GM21528 (cell line): Measurements from ENCODE around the gene SGPL1.
"Not testable (repeated sequence)": the region's sequence is repeated elsewhere in the genome, so short reads cannot be mapped to it uniquely, and the experiment has no call there.

Experiments used
- ATAC-seq: cut with Tn5 transposase; IDR thresholded peaks from one replicate; pipeline ENCODE4 v1.9.1; 2021; ENCODE audit warnings: mild to moderate bottlenecking, moderate library complexity; ENCODE audit not compliant: unreplicated experiment, low FRiP score

Gene SGPL1

DNA sequence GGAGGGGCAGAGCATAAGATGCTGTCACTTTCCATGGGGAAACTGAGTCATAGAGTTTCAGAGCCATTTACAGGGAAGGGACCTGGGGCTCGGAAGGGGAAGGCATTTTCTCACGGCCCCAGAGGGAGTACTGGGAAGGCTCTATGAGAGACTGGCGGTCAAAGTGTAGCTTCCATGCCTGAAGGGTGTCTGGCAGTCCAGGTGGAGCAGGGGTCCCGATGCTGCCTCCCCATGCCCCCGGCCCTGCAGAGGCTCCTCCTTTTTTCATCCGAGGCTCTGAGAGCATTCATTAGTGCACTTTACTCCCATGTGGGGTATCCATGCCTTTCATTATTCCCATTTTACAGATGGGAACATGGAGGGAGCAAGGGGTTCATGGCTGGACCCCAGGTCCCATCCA lies 100.5 kb downstream of the SGPL1 start:
- no peak for ATAC-seq

DNA sequence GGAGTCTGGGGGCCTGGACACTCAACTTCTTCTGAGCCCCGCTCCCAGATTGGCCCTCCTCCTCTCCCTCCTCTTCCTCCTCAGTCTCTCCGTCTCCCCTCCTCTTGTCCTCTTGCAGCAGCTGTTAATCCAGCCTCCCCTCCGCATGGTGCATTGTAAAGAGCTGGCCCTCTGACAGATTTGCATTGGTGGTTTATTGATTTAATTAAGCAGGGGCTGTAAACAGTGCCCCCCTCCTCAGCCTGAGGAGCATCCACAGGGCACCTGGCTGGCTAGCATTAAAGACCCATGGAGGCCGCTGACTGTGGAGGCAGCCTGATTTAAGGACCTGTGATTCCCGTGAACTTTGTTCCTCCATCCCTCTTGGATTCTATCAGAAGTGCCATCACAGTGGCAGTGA lies 101.5 kb downstream of the SGPL1 start:
- no peak for ATAC-seq

DNA sequence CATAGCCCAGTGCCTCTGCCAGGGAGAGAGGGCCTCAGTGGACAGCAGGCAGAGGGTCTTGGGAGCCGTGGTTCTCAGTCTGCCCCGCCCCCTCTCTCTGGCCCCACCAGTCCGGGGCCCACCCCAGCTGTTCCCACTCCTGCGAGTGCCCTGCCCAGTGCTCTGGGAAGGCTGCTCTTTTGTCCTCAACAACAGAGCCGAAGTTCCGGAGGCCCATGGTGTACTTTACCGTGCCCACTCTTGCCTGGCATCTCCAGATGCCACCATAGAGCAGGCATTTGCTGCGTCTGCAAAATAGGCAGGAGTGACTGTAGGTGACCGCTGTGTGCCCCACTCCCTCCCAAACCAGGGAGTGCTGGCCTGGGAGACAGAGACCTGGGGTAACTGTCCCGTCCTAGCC lies 101.9 kb downstream of the SGPL1 start:
- no peak for ATAC-seq

DNA sequence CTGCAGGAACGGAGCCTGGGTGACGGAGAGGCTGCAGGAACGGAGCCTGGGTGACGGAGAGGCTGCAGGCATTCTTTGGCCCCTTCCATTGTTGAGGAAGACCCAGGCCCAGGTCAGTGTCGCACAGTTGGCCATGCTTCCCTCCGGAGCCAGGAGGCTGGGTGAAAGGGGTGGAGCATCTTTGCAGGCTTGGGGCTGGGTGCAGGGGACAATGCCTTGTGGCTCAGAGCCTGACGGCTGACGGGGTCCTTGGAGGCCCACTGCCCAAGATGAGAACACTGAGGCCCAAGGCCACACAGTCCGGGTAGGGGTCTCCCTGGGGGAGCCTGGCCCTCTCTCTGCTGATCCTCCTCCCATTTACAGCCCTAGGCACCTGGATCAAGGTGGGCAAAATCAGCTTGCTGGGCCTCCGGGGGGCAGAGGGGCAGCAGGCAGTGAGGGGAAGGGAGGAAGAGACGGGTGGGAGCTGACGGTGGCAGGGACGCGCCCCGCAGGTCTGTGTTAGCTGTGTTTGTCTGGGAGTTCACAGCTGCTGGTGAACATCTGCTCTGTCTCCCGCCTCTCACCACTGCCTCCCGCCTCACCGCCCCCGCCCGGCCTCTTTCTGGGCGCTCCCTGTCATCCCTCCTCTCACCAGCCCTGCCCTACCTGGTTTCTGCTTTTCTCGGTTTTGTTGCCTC lies 103.2 kb downstream of the SGPL1 start:
- ATAC-seq: no peak

DNA sequence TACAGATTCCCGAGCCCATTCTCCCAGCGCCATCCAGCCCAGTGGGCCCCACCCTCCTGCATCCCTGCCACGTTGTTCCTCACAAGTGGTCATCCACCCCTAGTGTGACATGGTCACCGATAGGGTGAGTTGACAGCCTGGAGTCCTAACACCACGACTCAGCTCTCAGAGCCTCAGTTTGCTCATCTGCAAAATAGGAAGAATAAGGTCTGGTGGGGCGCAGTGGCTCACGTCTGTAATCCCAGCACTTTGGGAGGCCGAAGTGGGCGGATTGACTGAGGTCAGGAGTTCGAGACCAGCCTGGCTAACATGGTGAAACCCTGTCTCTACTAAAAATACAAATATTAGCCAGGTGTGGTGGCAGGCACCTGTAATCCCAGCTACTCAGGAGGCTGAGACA lies 104.2 kb downstream of the SGPL1 start:
- not testable (repeated sequence) for ATAC-seq

DNA sequence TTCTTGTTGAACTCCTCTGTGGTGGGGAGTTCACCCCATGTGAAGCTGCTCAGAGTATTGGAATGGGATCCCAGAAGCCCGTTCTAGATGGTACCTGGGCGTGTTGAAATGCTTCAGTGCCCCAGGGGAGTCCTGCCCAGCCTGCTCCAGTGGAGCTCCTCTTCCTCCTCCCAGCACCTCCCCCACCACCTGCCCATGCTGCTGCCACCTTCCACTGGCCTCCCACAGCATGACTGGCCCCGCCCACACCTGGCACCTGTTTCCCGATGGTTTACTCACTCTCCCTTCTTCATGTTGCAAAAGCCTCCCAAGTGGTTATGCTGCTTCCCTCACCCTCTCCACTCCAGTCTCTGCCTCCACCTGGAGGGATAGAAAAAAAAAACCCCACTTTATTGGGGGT lies 104.8 kb downstream of the SGPL1 start:
- no peak for ATAC-seq

DNA sequence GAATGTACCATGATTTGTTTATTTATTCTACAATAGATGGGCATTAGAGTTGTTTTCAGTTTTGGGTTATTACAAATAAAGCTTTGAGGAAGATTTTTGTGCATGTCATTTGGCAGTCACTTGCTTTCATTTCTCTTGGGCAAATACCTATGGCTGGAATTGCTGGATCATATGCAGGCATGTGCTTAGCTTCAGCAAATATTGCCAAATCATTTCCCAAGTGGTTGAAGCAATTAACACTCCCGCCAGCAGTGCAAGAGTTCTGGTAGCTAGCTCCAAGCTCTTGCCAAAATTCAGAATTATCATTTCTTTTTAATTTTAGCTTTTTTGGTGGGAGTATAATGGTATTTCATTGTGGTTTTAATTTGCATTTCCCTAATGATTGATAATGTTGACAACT lies 105.5 kb downstream of the SGPL1 start:
- no peak for ATAC-seq

DNA sequence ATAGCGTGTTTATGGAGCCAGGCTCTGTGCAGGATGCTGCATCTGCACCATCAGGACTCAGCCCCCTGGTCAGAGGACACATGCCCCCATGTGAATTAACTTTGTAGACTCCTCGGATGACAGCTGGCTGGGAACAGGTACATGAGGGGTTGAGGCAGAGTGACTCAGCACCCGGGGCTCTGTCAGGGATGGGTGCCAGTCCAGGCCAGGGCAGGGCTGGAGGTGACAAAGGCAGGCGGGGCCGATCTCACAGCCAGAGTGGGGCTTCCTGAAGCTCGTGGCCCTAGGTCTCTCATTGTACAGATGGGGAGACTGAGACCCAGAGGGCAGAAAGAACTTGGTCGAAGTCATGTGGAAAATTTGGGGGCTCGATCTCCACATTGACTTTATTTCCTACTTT lies 107.9 kb downstream of the SGPL1 start:
- ATAC-seq: no peak

DNA sequence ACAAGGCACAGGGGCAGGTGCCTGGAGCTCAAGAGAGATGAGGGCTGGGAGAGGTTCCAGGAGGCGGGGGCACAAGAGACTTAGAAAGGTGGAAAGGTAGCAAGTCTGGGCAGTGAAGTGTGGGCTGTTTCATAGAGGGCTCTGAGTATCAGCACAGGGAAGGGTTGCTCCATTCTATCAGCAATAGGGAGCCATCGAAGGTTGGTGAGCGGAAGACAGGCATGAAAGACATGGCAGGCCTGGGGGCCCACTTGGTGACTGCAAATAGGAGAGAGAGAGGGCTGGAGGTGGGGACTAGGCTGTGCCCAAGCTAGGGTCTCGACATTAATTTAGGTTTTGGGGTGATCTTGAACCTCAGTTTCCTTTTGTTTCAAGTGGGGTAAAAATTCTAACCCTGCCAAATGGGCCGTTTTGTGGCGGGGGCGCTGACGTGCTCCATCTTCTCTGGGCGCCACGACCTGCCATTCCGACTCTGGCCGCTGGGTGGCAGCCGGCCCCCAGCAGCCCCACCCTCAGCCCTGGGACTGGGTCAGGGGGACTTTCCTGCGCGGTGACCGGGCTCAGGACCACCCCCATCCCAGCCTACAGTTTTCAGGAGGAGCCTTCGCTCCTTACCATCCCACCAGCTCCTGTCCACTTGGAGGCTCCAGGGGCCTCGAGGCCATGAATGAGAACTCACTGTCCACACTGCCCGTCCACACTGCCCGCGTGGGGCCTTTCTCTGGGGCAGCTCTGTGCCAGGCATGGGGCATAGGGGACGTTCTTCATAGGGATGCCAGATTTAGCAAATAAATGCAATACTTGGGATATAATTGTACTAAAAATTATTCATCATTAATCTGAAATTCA lies 109.9 kb downstream of the SGPL1 start:
- no peak for ATAC-seq

DNA sequence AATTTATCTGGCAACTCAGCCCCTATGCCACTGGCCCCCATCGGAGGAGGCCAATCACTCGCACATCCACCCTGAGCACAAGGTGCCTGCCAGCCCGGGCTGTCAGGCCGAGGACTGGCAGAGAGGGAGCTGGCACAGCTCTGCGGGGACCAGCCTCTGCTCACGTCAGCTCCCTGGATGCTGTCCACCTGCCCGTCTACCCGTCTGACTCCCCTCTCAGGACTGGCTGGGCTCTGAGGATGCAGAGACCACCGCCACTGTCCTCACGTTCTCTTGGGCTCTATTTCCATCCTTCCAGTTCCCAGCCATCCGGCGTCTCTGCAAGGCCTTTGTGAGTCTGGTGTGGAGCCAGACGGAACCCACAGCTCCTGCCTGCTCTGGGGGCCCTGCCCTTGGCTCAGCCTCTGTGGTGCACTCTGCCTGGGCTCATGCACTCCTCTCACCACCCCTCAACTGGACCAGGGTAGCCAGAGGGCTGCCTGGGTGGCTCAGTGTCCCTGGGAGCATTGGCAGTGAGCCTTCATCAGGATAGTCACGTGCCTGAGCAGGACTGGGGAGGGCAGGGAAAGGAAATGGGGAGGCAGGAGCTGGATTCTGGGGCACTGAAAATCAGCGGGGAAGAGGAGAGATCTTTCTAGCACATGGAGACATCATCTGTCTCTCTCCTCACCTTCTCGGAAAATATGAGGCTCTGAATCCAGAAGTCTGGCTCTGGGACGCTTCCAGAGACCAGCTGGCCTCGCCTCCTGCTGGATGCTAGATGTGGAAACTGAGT lies 110.7 kb downstream of the SGPL1 start:
- ATAC-seq: no peak

DNA sequence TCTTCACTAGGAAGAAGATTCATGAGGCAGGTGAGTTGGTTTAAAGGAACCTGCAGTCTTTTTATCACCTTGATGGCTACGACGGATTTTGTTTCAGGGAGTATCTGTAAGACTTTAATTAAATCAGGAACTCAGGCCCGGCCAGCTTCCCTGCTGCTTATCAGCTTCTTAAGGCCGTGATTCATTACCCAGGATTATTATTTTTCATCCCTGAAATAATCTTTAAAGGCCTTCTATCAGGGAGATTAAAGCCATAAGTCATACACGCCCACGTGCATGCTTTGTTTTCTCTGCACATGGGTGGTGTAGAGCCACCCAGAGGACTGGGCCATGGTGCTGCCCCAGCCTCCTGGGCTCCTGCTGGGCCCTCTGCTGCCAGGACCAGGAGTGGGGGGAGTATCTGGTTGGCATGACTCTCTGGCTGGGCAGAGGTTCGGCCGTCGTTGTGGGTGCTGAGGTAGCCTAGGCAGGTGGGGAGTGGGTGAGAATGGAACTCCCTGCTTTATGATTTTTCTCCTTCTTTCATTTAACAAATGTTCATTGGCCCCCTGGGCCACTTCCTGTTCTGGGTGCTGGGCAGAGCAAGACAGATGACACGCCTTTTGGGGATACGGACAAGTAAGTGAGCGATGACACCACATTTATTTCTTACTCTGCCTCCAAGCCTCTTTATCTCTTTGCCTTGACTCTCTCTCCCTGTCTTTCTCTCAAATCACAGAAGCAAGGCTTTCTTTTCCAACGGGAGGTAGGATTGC lies 111.6 kb downstream of the SGPL1 start:
- ATAC-seq: no peak

DNA sequence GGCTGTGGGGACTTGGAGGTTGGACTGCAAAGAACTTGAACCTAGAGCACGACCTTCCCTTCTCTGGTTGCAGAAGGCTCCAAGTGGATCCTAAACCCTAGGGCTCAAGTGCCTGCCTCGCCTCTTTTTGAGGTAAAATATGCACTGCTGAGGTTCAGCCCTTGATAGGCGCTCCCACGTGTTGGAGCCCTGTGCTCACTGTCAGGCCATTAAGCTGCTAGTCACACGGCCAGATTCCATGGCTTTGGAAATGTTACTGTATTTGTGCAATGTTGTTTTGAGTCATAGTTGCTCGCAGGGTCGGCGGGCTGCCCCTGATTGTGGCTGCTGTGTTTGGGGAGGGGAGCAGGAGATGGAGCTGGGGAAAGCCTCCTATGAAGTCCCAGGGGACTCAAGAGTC lies 112.4 kb downstream of the SGPL1 start:
- ATAC-seq: no peak

DNA sequence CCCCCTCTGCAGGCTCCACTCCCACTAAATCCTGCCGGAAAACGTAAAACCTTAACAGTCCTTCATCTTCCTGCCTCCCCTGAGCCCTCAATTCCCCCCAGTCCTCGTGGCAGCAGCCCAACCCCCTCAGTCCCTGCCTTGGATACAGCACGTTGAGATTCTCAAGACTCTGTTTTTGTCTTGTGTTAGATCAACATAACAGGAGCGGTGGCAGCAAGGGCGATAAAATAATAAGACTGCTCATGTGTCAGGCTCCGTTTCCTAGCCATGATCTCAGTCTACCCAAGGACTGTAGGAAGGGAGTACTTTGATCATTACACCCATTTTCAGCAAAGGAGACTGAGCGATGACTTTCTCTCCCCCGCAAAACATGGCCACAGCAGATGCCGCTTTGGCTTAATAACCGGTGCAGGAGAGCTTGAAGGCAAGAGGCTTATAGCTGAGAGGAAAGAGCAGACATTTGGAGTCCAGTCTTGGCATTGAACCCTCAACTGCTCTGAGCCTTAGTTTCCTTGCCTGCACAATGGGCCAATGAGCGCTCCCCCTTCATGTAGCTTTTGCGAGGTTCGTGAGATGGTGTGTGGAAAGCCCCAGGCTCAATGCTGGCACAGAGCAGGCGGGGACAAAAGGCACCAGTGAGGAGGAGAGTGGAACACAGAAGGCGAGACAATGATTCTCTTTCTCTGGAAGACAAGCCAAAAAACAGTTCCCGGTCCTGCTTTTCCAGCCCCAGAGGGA lies 114.7 kb downstream of the SGPL1 start:
- ATAC-seq: no peak
